CD4-positive, alpha-beta T cell treated with Interferon gamma for 1 hour (primary cell): ENCODE results near the gene DYNC2H1.

Experiments
- DNase-seq: peaks from one replicate; pipeline ENCODE4 v3.0.0-alpha.2; 2020

DYNC2H1 gene

GRCh38 chr11:103281301-103281700, 172.1 kb downstream of the DYNC2H1 start:
- DNase-seq, result no peak

GRCh38 chr11:103284260-103284659, 175.0 kb downstream of the DYNC2H1 start:
- DNase-seq, result no peak

- DNase-seq, result no peak
Measured at GRCh38 chr11:103294516-103294915, 185.3 kb downstream of the DYNC2H1 start.

- DNase-seq, result no peak
Measured at GRCh38 chr11:103295704-103296103, 186.5 kb downstream of the DYNC2H1 start.

- no peak for DNase-seq
Measured at GRCh38 chr11:103297900-103298299, 188.7 kb downstream of the DYNC2H1 start.

- DNase-seq, result no peak
Measured at GRCh38 chr11:103315248-103315647, 206.0 kb downstream of the DYNC2H1 start.

- DNase-seq, result no peak
Measured at GRCh38 chr11:103317118-103317517, 207.9 kb downstream of the DYNC2H1 start.

GRCh38 chr11:103322821-103323220, 213.6 kb downstream of the DYNC2H1 start:
- DNase-seq, result no peak

GRCh38 chr11:103325686-103326069, 216.5 kb downstream of the DYNC2H1 start:
- DNase-seq, result no peak

GRCh38 chr11:103326070-103326794, 217.0 kb downstream of the DYNC2H1 start:
- DNase-seq, result no peak

- no peak for DNase-seq
Measured at GRCh38 chr11:103327721-103328120, 218.5 kb downstream of the DYNC2H1 start.

GRCh38 chr11:103332409-103332808, 223.2 kb downstream of the DYNC2H1 start:
- DNase-seq, result no peak

GRCh38 chr11:103338621-103339484, 229.6 kb downstream of the DYNC2H1 start:
- DNase-seq, result no peak

GRCh38 chr11:103339485-103339857, 230.2 kb downstream of the DYNC2H1 start:
- no peak for DNase-seq

- DNase-seq, result no peak
Measured at GRCh38 chr11:103340956-103341355, 231.7 kb downstream of the DYNC2H1 start.

GRCh38 chr11:103344886-103345285, 235.7 kb downstream of the DYNC2H1 start:
- DNase-seq, result no peak

GRCh38 chr11:103349595-103349994, 240.4 kb downstream of the DYNC2H1 start:
- DNase-seq, result no peak

GRCh38 chr11:103354656-103355055, 245.4 kb downstream of the DYNC2H1 start:
- DNase-seq, result no peak

- no peak for DNase-seq
Measured at GRCh38 chr11:103358251-103358650, 249.0 kb downstream of the DYNC2H1 start.

- no peak for DNase-seq
Measured at GRCh38 chr11:103359216-103359615, 250.0 kb downstream of the DYNC2H1 start.

GRCh38 chr11:103364687-103365086, 255.5 kb downstream of the DYNC2H1 start:
- DNase-seq, result no peak

- DNase-seq, result no peak
Measured at GRCh38 chr11:103367650-103368049, 258.4 kb downstream of the DYNC2H1 start.

- no peak for DNase-seq
Measured at GRCh38 chr11:103368145-103368544, 258.9 kb downstream of the DYNC2H1 start.

- no peak for DNase-seq
Measured at GRCh38 chr11:103370076-103370475, 260.9 kb downstream of the DYNC2H1 start.
